Choroid plexus epithelial cell (primary cell): Measurements from ENCODE around the gene ZNF750.
A peak's percentile ranks its signal among the peaks of the same experiment; 100 is the strongest.

Experiments used
- DNase-seq: peaks from one replicate; pipeline ENCODE4 v3.0.0-alpha.2; 2010; ENCODE audit warnings: low read depth
- H3K4me3 ChIP-seq: 2 replicates; pipeline ENCODE4 v1.5.1; 2011; ENCODE audit warnings: low read depth, mild to moderate bottlenecking, control low read depth, low read length, moderate library complexity
- CTCF ChIP-seq: conservative IDR thresholded peaks from 2 replicates; pipeline ENCODE4 v1.5.1; 2011; ENCODE audit warnings: low read depth, mild to moderate bottlenecking, control low read depth, inconsistent platforms, low read length, moderate library complexity

ZNF750 gene

GRCh38 chr17:82882715-82883418 lies 43.0 kb upstream of the ZNF750 start:
- no peak for TF ChIP-seq CTCF
- DNase-seq: no peak
- no peak overlapping the region for H3K4me3 ChIP-seq

DNA sequence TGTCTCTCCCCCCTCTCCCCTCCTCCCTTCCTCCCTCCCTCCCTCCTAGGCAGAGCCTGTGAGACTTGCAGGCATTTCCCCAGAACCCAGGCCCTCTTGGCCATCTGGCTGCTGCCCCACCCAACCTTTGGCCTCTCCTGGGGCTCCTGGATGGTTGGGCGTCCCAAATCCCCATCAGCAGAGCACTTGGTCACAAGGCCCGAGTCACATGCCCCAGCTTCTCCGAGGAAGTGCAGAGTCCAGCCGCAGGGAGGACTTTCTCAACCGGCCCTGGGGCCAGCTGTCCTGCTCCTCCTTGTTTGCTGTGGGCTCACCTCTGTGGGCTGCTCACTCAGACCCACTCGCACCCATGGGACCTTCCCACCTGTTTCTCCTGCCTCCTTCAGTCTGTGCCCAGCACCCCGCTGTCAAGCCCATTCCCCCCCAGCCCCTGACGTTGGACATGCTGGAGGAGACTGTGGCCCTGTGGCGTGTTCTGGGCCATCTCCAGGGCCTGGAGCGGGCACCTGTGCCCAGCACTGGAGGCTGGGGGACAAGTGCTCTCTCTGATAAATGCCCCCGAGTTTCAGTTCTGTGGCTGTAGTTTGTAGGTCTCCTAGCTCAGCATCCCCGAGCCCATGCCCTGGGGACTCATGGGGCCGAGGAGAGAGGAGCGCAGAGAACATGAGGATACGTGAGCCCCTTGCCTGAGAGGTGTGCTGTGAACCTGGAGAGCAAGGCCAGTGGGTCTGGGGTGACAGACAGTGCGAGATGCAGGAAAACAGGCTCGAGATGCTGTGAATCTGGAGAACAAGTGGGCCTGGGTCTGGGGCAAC lies 42.3 kb upstream of the ZNF750 start:
- peak; percentile 57 for DNase-seq
- no peak overlapping the region for H3K4me3 ChIP-seq
- TF ChIP-seq CTCF: no peak

- TF ChIP-seq CTCF: no peak
- no peak overlapping the region for H3K4me3 ChIP-seq
- DNase-seq: no peak
Measured at GRCh38 chr17:82881324-82881823, 41.6 kb upstream of the ZNF750 start.

GRCh38 chr17:82880620-82881323 lies 41.0 kb upstream of the ZNF750 start:
- H3K4me3 ChIP-seq: no peak overlapping the region
- no peak for DNase-seq
- no peak for TF ChIP-seq CTCF

- no peak for TF ChIP-seq CTCF
- no peak overlapping the region for H3K4me3 ChIP-seq
- no peak for DNase-seq
Measured at GRCh38 chr17:82879241-82879640, 39.4 kb upstream of the ZNF750 start.

DNA sequence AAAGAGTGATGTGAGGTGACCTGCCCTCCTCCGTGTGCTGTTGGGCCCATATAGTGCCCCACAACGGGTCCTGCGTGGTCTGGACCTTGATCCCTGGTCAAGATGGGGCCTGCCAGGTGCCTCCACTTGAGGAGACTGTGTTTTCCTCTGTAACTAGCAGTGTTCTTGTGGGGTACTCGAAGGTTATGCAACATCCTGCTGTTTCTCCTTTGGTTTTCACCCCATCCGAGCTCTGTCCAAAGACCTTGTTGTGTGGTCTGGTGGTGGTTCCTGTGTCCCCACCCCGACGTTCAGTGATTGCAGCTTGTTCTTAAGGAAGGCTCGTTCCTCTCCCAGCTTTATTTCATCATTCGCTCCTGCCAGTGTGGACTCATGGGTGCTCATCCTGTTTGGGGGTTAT lies 38.7 kb upstream of the ZNF750 start:
- TF ChIP-seq CTCF: no peak
- no peak for DNase-seq
- no peak overlapping the region for H3K4me3 ChIP-seq
